Vagina (tissue), 2 donors: ENCODE measurements around the gene ATP8A2. TPM values are rescaled to one million over a fixed set of nuclear protein-coding genes. Genes with fewer than 3 reads are reported as not detected.
A peak's percentile ranks its signal among the peaks of the same experiment; 100 is the strongest.
"Not testable (repeated sequence)": the region's sequence is repeated elsewhere in the genome, so short reads cannot be mapped to it uniquely, and the experiment has no call there.

ENCODE experiments used
- DNase-seq, 2 donors: peaks; one replicate each; pipeline ENCODE4 v3.0.0-alpha.2; 2017; ENCODE audit errors: extremely low spot score in 2 of 2
- H3K27ac ChIP-seq: fragments of 200-600 bp; sonication (generic); one replicate; pipeline ENCODE4 v1.5.1; 2019
- H3K27me3 ChIP-seq: fragments of 200-600 bp; sonication (generic); one replicate; pipeline ENCODE4 v1.5.1; 2019
- H3K36me3 ChIP-seq, 2 donors: fragments of 200-600 bp; sonication (generic); one replicate each; pipeline ENCODE4 v1.5.1; 2017 to 2019
- H3K4me1 ChIP-seq: fragments of 200-600 bp; sonication (generic); one replicate; pipeline ENCODE4 v1.5.1; 2019
- H3K4me3 ChIP-seq, 2 donors: fragments of 200-600 bp; sonication (generic); 1 replicate in 1 of 2; 2 replicates in 1 of 2; pipeline ENCODE4 v1.5.1; 2016 to 2019
- H3K9me3 ChIP-seq: fragments of 200-600 bp; sonication (generic); one replicate; pipeline ENCODE4 v1.5.1; 2019
- POLR2A ChIP-seq, 2 donors: fragments of 450-650 bp; IDR thresholded peaks; one replicate each; pipeline ENCODE4 v1.6.1; 2017; ENCODE audit warnings: antibody characterized with exemption in 2 of 2, mild to moderate bottlenecking in 2 of 2, moderate library complexity in 2 of 2
- POLR2AphosphoS5 ChIP-seq, 2 donors: sonication (generic); formaldehyde crosslinking; IDR thresholded peaks; one replicate each; pipeline ENCODE4 v1.9.0; 2017; ENCODE audit warnings: antibody characterized with exemption in 2 of 2, mild to moderate bottlenecking in 2 of 2, low read depth in 1 of 2; ENCODE audit not compliant: insufficient read depth in 1 of 2
- intact Hi-C: fragments of 100-400 bp; cut with DNase I; formaldehyde crosslinking; loops from one replicate; pipeline ENCODE4 v1.15.1; 2023
- small RNA-seq: library from RNA; depleted of rRNA; stranded (forward); fragments of <200 nt; gene quantifications from one replicate; pipeline ENCODE3, GENCODE V24; 2016
- total RNA-seq: library from RNA; depleted of rRNA; stranded (reverse); fragments of >200 nt; gene quantifications from one replicate; pipeline ENCODE4 v1.2.3, GENCODE V29; 2016
- TF ChIP-seq, protein P1 (sequence below), 3 experiments: fragments of 450-650 bp in 2 of 3; fragments of 200-600 bp in 1 of 3; sonication (generic) in 1 of 3; IDR thresholded peaks; one replicate each; pipeline ENCODE4 v1.5.1; 2017 to 2019; ENCODE audit warnings: antibody characterized with exemption in 3 of 3, mild to moderate bottlenecking in 2 of 3, moderate library complexity in 2 of 3

ATP8A2 gene
- total RNA-seq, 1 donor from 2014 or later = 1.5 TPM

DNA sequence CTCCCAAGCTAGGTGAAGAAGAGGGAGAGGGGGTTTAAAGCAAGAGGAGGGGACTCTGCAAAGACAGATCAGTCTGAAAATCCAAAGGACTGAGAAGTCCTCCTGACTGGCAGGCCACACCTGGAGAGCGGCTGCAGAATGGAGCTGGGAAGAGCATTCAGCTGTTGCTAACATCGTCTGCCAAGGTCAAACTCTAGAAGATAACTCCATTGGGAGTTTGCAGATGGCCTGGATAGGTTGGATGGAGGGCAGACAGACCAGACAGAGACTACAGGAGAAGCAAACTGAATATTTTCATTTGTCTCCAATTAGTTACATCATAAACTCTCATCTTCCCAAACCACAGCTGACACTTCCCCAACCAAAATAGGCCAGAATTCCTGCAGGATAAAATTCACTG, 699.9 kb downstream of the ATP8A2 start:
- no peak for TF ChIP-seq POLR2A (IDR thresholded peaks at IDR 0.05)
- no peak for TF ChIP-seq POLR2AphosphoS5 (IDR thresholded peaks at IDR 0.05; ENCODE audit: insufficient read depth in 1 of 2, low read depth in 1 of 2)
- TF ChIP-seq, protein P1, sequence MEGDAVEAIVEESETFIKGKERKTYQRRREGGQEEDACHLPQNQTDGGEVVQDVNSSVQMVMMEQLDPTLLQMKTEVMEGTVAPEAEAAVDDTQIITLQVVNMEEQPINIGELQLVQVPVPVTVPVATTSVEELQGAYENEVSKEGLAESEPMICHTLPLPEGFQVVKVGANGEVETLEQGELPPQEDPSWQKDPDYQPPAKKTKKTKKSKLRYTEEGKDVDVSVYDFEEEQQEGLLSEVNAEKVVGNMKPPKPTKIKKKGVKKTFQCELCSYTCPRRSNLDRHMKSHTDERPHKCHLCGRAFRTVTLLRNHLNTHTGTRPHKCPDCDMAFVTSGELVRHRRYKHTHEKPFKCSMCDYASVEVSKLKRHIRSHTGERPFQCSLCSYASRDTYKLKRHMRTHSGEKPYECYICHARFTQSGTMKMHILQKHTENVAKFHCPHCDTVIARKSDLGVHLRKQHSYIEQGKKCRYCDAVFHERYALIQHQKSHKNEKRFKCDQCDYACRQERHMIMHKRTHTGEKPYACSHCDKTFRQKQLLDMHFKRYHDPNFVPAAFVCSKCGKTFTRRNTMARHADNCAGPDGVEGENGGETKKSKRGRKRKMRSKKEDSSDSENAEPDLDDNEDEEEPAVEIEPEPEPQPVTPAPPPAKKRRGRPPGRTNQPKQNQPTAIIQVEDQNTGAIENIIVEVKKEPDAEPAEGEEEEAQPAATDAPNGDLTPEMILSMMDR (IDR thresholded peaks at IDR 0.05) = no peak
- Histone ChIP-seq H3K36me3 (no peaks in the 10 kb centered on the region), H3K9me3 (no peaks in the 10 kb centered on the region), H3K4me3 (no peak overlapping the region), H3K4me1 (no peaks in the 10 kb centered on the region), H3K27ac (no peak overlapping the region), H3K27me3 (no peaks in the 10 kb centered on the region)
- intact Hi-C loops = no loop called here
- DNase-seq = no peak

DNA sequence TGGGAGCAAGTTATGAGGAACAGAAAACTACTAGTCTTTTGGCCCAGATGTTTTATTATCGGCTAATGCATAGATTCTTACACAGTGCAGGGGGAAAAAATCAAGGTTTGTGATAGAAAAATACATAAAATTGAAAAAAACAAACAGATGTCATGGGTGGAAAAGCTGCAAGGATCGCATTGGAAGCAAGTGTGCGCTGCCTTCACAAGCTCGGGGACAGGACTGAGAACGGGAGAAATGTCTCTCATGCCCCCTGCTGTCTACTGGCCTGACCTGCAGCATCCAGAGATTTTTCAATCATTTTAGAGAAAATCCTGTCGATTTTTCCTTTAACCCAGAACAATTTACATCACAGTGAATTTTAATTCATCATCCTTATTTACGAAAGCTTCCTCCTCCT, 700.6 kb downstream of the ATP8A2 start:
- H3K36me3 ChIP-seq, H3K4me3 ChIP-seq, intact Hi-C loops, H3K27me3 ChIP-seq, H3K4me1 ChIP-seq, H3K27ac ChIP-seq, H3K9me3 ChIP-seq, DNase-seq: not testable (repeated sequence)
- TF ChIP-seq, protein P1 (IDR thresholded peaks at IDR 0.05) = peak in 1 of 3 experiments; percentile 30

DNA sequence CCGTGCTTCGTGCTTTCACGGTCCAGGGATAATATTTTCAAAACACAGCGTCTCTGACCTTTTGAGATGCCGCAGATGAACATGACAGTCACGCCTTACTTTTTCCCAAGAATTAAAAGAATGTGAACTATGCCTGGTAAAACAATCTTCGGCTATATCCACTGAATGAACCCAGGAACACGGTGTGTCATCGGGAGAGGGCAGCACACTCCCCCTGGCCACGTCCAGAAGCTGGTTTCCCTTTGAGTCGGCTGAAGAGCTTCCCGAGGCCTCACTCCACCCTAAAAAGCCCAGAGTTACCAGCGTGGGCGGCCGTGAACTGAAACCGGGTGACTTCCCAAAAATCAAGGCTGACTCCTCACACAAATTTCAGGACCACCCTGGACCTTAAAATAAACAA, 702.9 kb downstream of the ATP8A2 start:
- TF ChIP-seq POLR2A (IDR thresholded peaks at IDR 0.05) (no peak), POLR2AphosphoS5 (IDR thresholded peaks at IDR 0.05; ENCODE audit: insufficient read depth in 1 of 2, low read depth in 1 of 2) (no peak)
- H3K4me3 ChIP-seq = no peak overlapping the region
- no peak overlapping the region for H3K27ac ChIP-seq
- no peaks in the 10 kb centered on the region for H3K27me3 ChIP-seq
- no peaks in the 10 kb centered on the region for H3K4me1 ChIP-seq
- no peaks in the 10 kb centered on the region for H3K36me3 ChIP-seq
- H3K9me3 ChIP-seq = no peaks in the 10 kb centered on the region
- intact Hi-C loops = no loop called here
- DNase-seq = no peak

Small RNA genes within 50 kb of the gene (small RNA-seq; reads per million reads assigned to genes)
- gene RN7SL741P (not detected), gene RNU6-78P (not detected), gene RNY1P3 (not detected)

Other genes starting within 250 kb of the ATP8A2 start
- gene AMER2, start 199.7 kb upstream of the ATP8A2 start, total RNA-seq = not detected
- gene MTMR6, start 84.5 kb upstream of the ATP8A2 start, total RNA-seq = 14.0 TPM
- 64.3 TPM for gene NUP58, start 70.3 kb upstream of the ATP8A2 start, total RNA-seq